ENCODE measurements around the gene ADISSP.

Gene ADISSP

DNA sequence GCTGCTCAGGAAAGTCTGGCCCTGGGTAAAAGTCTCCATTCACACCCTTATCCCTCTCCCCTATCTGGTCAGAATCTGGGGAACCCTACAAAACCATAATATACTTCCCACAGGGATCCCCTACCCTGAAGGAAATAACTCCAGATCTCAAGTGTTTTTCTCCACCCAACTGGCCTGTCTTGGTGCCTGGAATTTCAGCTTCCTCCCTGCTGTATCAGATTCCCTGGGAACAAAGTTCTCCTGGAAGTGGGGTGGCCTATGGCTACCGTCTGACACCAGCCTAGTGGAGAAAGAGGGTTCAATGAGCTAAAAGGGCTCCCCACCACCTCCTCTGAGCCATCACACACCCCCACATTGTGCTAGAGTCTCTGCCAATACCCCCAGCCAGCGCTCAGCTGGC, 20.1 kb downstream of the ADISSP start:
- H3K27ac Mint-ChIP-seq = no peak overlapping the region
- no peak overlapping the region for H3K4me3 Mint-ChIP-seq
- H3K4me1 Mint-ChIP-seq (ENCODE audit: low read depth) = peaks cover 9% of the 10 kb centered on the region
- no peaks in the 10 kb centered on the region for H3K36me3 Mint-ChIP-seq (ENCODE audit: low read depth)
- peaks cover 8% of the 10 kb centered on the region for H3K27me3 Mint-ChIP-seq (ENCODE audit: low read depth)
- H3K9me3 Mint-ChIP-seq = no peaks in the 10 kb centered on the region

DNA sequence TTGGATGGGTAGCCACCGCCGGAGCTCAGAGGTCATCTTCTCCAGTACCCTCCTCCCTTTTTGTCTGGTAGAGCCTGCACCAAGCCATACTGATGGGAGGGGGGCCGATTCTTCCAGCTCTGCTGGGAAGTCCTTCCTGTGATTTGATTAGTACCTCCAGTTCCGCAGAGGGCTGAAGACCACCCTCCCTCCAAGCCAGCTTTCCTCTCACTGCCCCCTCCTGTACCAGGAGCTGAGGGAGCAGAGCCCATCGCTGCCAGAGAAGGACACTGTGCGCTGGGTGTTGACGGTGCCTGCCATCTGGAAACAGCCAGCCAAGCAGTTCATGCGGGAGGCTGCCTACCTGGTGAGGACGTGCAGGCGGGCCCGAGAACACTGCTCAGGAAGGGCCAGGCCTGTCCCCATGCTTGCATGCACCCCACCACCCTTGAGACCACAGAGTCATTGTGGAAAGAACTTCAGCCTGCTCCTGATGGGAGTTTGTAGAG, 21.8 kb downstream of the ADISSP start:
- peaks cover 8% of the 10 kb centered on the region for H3K27me3 Mint-ChIP-seq (ENCODE audit: low read depth)
- no peak overlapping the region for H3K4me3 Mint-ChIP-seq
- H3K9me3 Mint-ChIP-seq = no peaks in the 10 kb centered on the region

GRCh38 chr20:3744806-3745685, 22.5 kb downstream of the ADISSP start:
- H3K27me3 Mint-ChIP-seq (ENCODE audit: low read depth) = peaks cover 8% of the 10 kb centered on the region
- peaks cover 7% of the 10 kb centered on the region for H3K4me1 Mint-ChIP-seq (ENCODE audit: low read depth)
- no peaks in the 10 kb centered on the region for H3K36me3 Mint-ChIP-seq (ENCODE audit: low read depth)
- no peak overlapping the region for H3K27ac Mint-ChIP-seq
- H3K4me3 Mint-ChIP-seq = peak overlapping the region; percentile 65
- no peaks in the 10 kb centered on the region for H3K9me3 Mint-ChIP-seq

More for the DNA sequence above, 21.8 kb downstream of the ADISSP start:
- Mint-ChIP-seq H3K27ac (no peak overlapping the region), H3K36me3 (ENCODE audit: low read depth) (no peaks in the 10 kb centered on the region), H3K4me1 (ENCODE audit: low read depth) (peaks cover 7% of the 10 kb centered on the region)

GRCh38 chr20:3744037-3744436, 23.5 kb downstream of the ADISSP start:
- Mint-ChIP-seq H3K9me3 (no peaks in the 10 kb centered on the region), H3K27ac (no peak overlapping the region)

GRCh38 chr20:3743251-3743650, 24.3 kb downstream of the ADISSP start:
- H3K27ac Mint-ChIP-seq = no peak overlapping the region
- H3K4me1 Mint-ChIP-seq (ENCODE audit: low read depth) = peaks cover 7% of the 10 kb centered on the region
- H3K27me3 Mint-ChIP-seq (ENCODE audit: low read depth) = peaks cover 9% of the 10 kb centered on the region

More at GRCh38 chr20:3744037-3744436, 23.5 kb downstream of the ADISSP start:
- H3K4me1 Mint-ChIP-seq (ENCODE audit: low read depth) = peaks cover 7% of the 10 kb centered on the region
- peaks cover 8% of the 10 kb centered on the region for H3K27me3 Mint-ChIP-seq (ENCODE audit: low read depth)
- H3K4me3 Mint-ChIP-seq = no peak overlapping the region
- H3K36me3 Mint-ChIP-seq (ENCODE audit: low read depth) = no peaks in the 10 kb centered on the region

GRCh38 chr20:3741836-3742458, 25.6 kb downstream of the ADISSP start:
- Mint-ChIP-seq H3K27me3 (ENCODE audit: low read depth) (peaks cover 16% of the 10 kb centered on the region), H3K4me1 (ENCODE audit: low read depth) (peaks cover 7% of the 10 kb centered on the region), H3K36me3 (ENCODE audit: low read depth) (no peaks in the 10 kb centered on the region), H3K9me3 (no peaks in the 10 kb centered on the region), H3K4me3 (no peak overlapping the region), H3K27ac (no peak overlapping the region)

More at GRCh38 chr20:3743251-3743650, 24.3 kb downstream of the ADISSP start:
- Mint-ChIP-seq H3K4me3 (no peak overlapping the region), H3K9me3 (no peaks in the 10 kb centered on the region), H3K36me3 (ENCODE audit: low read depth) (no peaks in the 10 kb centered on the region)

GRCh38 chr20:3740615-3741301, 26.8 kb downstream of the ADISSP start:
- H3K27me3 Mint-ChIP-seq (ENCODE audit: low read depth) = peaks cover 22% of the 10 kb centered on the region
- no peak overlapping the region for H3K4me3 Mint-ChIP-seq
- H3K9me3 Mint-ChIP-seq = no peaks in the 10 kb centered on the region
- no peaks in the 10 kb centered on the region for H3K36me3 Mint-ChIP-seq (ENCODE audit: low read depth)
- no peak overlapping the region for H3K27ac Mint-ChIP-seq
- H3K4me1 Mint-ChIP-seq (ENCODE audit: low read depth) = peaks cover 7% of the 10 kb centered on the region

DNA sequence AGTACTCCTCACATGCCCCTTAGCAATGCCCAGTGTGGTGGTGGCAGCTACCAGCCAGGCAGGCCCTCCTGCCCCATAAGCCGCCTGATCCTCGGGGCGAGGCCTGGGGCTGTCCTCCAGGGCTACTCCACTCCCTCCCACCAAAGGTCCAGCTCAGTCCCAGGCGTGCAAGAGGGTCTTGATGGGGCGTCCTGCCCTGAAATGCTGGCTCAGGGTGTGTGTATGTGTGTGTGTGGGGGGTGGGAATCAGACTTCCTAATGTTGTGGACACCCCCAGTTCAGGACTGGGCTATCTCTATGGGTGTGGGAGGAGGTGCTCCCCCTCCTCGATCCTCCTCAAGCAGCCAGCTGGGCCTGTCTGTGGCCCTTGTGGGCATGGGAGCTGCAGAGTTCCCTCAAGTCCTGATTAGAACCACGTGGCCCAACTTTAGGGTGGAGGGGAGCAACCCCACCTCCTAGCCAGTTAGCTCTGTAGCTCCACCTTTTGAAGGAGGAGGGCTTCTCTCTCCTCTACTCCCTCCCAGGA, 27.6 kb downstream of the ADISSP start:
- Mint-ChIP-seq H3K36me3 (ENCODE audit: low read depth) (no peaks in the 10 kb centered on the region), H3K27me3 (ENCODE audit: low read depth) (peaks cover 27% of the 10 kb centered on the region), H3K4me1 (ENCODE audit: low read depth) (peaks cover 5% of the 10 kb centered on the region), H3K9me3 (no peaks in the 10 kb centered on the region), H3K27ac (no peak overlapping the region), H3K4me3 (no peak overlapping the region)

DNA sequence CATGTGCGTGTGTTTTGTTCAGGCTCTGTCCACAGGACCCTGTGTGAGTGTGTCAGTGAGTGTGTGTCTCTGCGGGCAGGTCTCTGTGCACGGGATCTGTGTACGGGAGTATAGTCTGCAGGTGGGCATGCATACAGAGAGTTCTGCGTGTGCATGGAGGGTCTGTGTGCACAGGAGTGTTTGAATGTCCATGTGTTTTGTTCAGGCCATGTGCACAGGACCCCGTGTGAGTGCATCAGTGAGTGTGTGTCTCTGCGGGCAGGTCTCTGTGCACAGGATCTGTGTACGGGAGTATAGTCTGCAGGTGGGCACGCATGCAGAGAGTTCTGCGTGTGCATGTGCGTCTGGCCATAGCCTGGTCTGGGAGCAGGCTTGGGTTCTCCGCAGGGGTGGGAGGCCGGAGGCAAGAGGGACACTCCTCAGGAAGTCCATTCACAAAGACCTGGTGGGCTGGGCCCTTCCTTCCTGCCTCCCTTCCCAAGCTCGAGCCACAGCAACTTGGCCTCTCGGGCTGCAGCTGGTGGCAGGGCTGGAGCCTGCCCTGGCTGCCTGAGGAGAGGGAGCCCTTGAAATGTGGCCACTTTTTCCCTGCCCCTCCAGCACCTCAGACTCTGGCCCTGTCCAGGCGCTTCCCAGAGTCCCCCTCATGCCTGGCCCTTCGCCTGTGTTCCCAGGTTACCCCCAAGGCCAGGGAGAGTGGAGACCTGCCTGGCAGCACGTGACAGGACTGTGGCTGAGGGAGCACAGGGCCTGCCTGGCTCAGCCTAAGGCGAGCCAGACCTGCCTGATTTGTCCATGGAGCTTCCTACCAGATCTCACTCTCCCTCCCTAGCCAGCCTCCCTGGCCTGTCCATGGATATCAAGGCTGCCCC, 28.3 kb downstream of the ADISSP start:
- H3K27me3 Mint-ChIP-seq (ENCODE audit: low read depth) = peaks cover 25% of the 10 kb centered on the region
- H3K9me3 Mint-ChIP-seq = no peaks in the 10 kb centered on the region
- no peaks in the 10 kb centered on the region for H3K4me1 Mint-ChIP-seq (ENCODE audit: low read depth)
- no peak overlapping the region for H3K4me3 Mint-ChIP-seq
- no peak overlapping the region for H3K27ac Mint-ChIP-seq
- no peaks in the 10 kb centered on the region for H3K36me3 Mint-ChIP-seq (ENCODE audit: low read depth)

- Mint-ChIP-seq H3K27me3 (ENCODE audit: low read depth) (peaks cover 32% of the 10 kb centered on the region), H3K36me3 (ENCODE audit: low read depth) (no peaks in the 10 kb centered on the region), H3K4me3 (no peak overlapping the region), H3K4me1 (ENCODE audit: low read depth) (no peaks in the 10 kb centered on the region), H3K27ac (no peak overlapping the region), H3K9me3 (no peaks in the 10 kb centered on the region)
Observed at GRCh38 chr20:3738111-3739053, 29.2 kb downstream of the ADISSP start.

GRCh38 chr20:3735768-3736167, 31.8 kb downstream of the ADISSP start:
- no peak overlapping the region for H3K4me3 Mint-ChIP-seq

GRCh38 chr20:3734111-3734843, 33.3 kb downstream of the ADISSP start:
- H3K36me3 Mint-ChIP-seq (ENCODE audit: low read depth) = no peaks in the 10 kb centered on the region

More at GRCh38 chr20:3735768-3736167, 31.8 kb downstream of the ADISSP start:
- Mint-ChIP-seq H3K36me3 (ENCODE audit: low read depth) (no peaks in the 10 kb centered on the region), H3K27ac (no peak overlapping the region), H3K4me1 (ENCODE audit: low read depth) (no peaks in the 10 kb centered on the region), H3K9me3 (no peaks in the 10 kb centered on the region), H3K27me3 (ENCODE audit: low read depth) (peaks cover 51% of the 10 kb centered on the region)

More at GRCh38 chr20:3734111-3734843, 33.3 kb downstream of the ADISSP start:
- peaks cover 4% of the 10 kb centered on the region for H3K4me1 Mint-ChIP-seq (ENCODE audit: low read depth)
- H3K4me3 Mint-ChIP-seq = no peak overlapping the region
- peaks cover 58% of the 10 kb centered on the region for H3K27me3 Mint-ChIP-seq (ENCODE audit: low read depth)
- H3K27ac Mint-ChIP-seq = no peak overlapping the region
- H3K9me3 Mint-ChIP-seq = no peaks in the 10 kb centered on the region

Data from T-helper 1 cell treated with Interleukin-12 subunit alpha and Interleukin-12 subunit beta and Interleukin-4 antibody, amounts not matched to agents 30 μg/mL and 1 μg/mL, for 36 hours (primary cell).